Stimulated activated CD4-positive, alpha-beta T cell treated with anti-CD3 and anti-CD28 coated beads, Interleukin-2, amount 100 ng/mL, for 24 hours (primary cell): ENCODE data around the gene HBG1.

Experiments
- DNase-seq, 2 donors: peaks; one replicate each; pipeline ENCODE4 v3.0.0-alpha.2; 2020

HBG1 gene

GRCh38 chr11:5224538-5225479, 24.8 kb downstream of the HBG1 start:
- DNase-seq = no peak

- DNase-seq = no peak
These were observed 26.0 kb downstream of the HBG1 start for GRCh38 chr11:5223686-5224085.

- no peak for DNase-seq
These were observed 26.5 kb downstream of the HBG1 start for GRCh38 chr11:5223146-5223545.

- DNase-seq = no peak
These were observed 39.2 kb downstream of the HBG1 start for GRCh38 chr11:5210376-5210885.

- no peak for DNase-seq
These were observed 44.9 kb downstream of the HBG1 start for GRCh38 chr11:5204787-5205186.

GRCh38 chr11:5203366-5203765, 46.3 kb downstream of the HBG1 start:
- DNase-seq = no peak

- DNase-seq = no peak
These were observed 49.1 kb downstream of the HBG1 start, which contains the start of gene OR51V1 for GRCh38 chr11:5200582-5200981. TSS of gene OR51V1 (minus strand) at chr11:5200682. CDS start at chr11:5200682, 0 bp downstream.

- no peak for DNase-seq
These were observed 51.4 kb downstream of the HBG1 start for GRCh38 chr11:5198285-5198684.
